Activated gamma-delta T cell (primary cell): ENCODE results near the gene C1orf167.
"Not testable (repeated sequence)": the region's sequence is repeated elsewhere in the genome, so short reads cannot be mapped to it uniquely, and the experiment has no call there.

Experiments
- DNase-seq: peaks from one replicate; lab custom pipeline; 2025; lab: John Stamatoyannopoulos, UW

Gene C1orf167

GRCh38 chr1:11800391-11800755 is 38.4 kb downstream of the C1orf167 start:
- DNase-seq = no peak

- DNase-seq = no peak
Observed at GRCh38 chr1:11800756-11801433, 38.9 kb downstream of the C1orf167 start.

- DNase-seq = no peak
Observed at GRCh38 chr1:11802616-11802972, 40.6 kb downstream of the C1orf167 start.

- DNase-seq = peak; percentile 49
Observed at GRCh38 chr1:11802973-11803885, 41.2 kb downstream of the C1orf167 start.

GRCh38 chr1:11803924-11804665 is 42.1 kb downstream of the C1orf167 start:
- DNase-seq = not testable (repeated sequence)

GRCh38 chr1:11804666-11805421 is 42.9 kb downstream of the C1orf167 start:
- no peak for DNase-seq

GRCh38 chr1:11805422-11806306 is 43.7 kb downstream of the C1orf167 start, which contains the start of the genes CLCN6 and MTHFR:
Gene CLCN6 (plus strand): TSS chr1:11806191. CDS start chr1:11806263, 72 bp downstream.
Gene MTHFR (minus strand): TSS chr1:11805964. CDS start chr1:11803116, 2,848 bp downstream.
- DNase-seq = peak; percentile 97

- peak; percentile 78 for DNase-seq
Observed at GRCh38 chr1:11806307-11806936, 44.4 kb downstream of the C1orf167 start.

GRCh38 chr1:11807133-11807532 is 45.1 kb downstream of the C1orf167 start:
- DNase-seq = no peak

- no peak for DNase-seq
Observed at GRCh38 chr1:11813021-11813420, 51.0 kb downstream of the C1orf167 start.

GRCh38 chr1:11817192-11817591 is 55.2 kb downstream of the C1orf167 start:
- DNase-seq = no peak

- DNase-seq = no peak
Observed at GRCh38 chr1:11822091-11822490, 60.1 kb downstream of the C1orf167 start.

GRCh38 chr1:11823366-11824137 is 61.6 kb downstream of the C1orf167 start:
- no peak for DNase-seq

- DNase-seq = no peak
Observed at GRCh38 chr1:11825131-11825530, 63.1 kb downstream of the C1orf167 start.

GRCh38 chr1:11826946-11827345 is 65.0 kb downstream of the C1orf167 start:
- no peak for DNase-seq

- no peak for DNase-seq
Observed at GRCh38 chr1:11828511-11828910, 66.5 kb downstream of the C1orf167 start.

GRCh38 chr1:11831945-11832725 is 70.1 kb downstream of the C1orf167 start:
- no peak for DNase-seq

- DNase-seq = no peak
Observed at GRCh38 chr1:11833497-11833896, 71.5 kb downstream of the C1orf167 start.
